Karpas-422 (cell line): ENCODE measurements around the gene SCRT2. TPM values are rescaled to one million over a fixed set of nuclear protein-coding genes. Genes with fewer than 3 reads are reported as not detected.

Source experiments
- DNase-seq: peaks from one replicate; pipeline ENCODE4 v3.0.0-alpha.2; 2015
- H2AFZ ChIP-seq: fragments of 200-600 bp; sonication (generic); 2 replicates; pipeline ENCODE4 v1.6.1; 2014; ENCODE audit warnings: antibody characterized with exemption, low read length, mixed read lengths
- H3K27ac ChIP-seq: fragments of 200-600 bp; sonication (generic); 2 replicates; pipeline ENCODE4 v1.5.1; 2014; ENCODE audit warnings: mild to moderate bottlenecking, low read length, moderate library complexity
- H3K27me3 ChIP-seq: fragments of 200-600 bp; sonication (generic); 2 replicates; pipeline ENCODE4 v1.6.1; 2014; ENCODE audit warnings: low read length, mixed read lengths
- H3K36me3 ChIP-seq: fragments of 200-600 bp; sonication (generic); 2 replicates; pipeline ENCODE4 v1.6.1; 2014; ENCODE audit warnings: low read length, mixed read lengths; ENCODE audit not compliant: insufficient read depth
- H3K4me1 ChIP-seq: fragments of 200-600 bp; sonication (generic); 2 replicates; pipeline ENCODE4 v1.6.1; 2014; ENCODE audit warnings: mild to moderate bottlenecking, low read length, mixed read lengths
- H3K4me2 ChIP-seq: fragments of 200-600 bp; sonication (generic); 2 replicates; pipeline ENCODE4 v1.6.1; 2014; ENCODE audit warnings: low read length, low read depth, mild to moderate bottlenecking; ENCODE audit not compliant: poor library complexity, severe bottlenecking
- H3K4me3 ChIP-seq: fragments of 200-600 bp; sonication (generic); 2 replicates; pipeline ENCODE4 v1.5.1; 2014; ENCODE audit warnings: mild to moderate bottlenecking, antibody characterized with exemption, low read length, mixed read lengths
- H3K79me2 ChIP-seq: fragments of 200-600 bp; sonication (generic); 2 replicates; pipeline ENCODE4 v1.6.1; 2014; ENCODE audit warnings: mild to moderate bottlenecking, low read length, mixed read lengths
- H3K9ac ChIP-seq: fragments of 200-600 bp; sonication (generic); 2 replicates; pipeline ENCODE4 v1.6.0; 2014; ENCODE audit warnings: low read length
- H3K9me2 ChIP-seq: fragments of 200-600 bp; sonication (generic), shearing (Covaris generic); replicated peaks from 2 replicates; pipeline ENCODE4 v1.6.0; 2014; ENCODE audit warnings: mild to moderate bottlenecking, low read length, moderate library complexity; ENCODE audit not compliant: insufficient read depth
- H3K9me3 ChIP-seq: fragments of 300-700, 200-600 bp; sonication (generic); 2 replicates; pipeline ENCODE4 v1.6.1; 2014; ENCODE audit warnings: low read length, mixed read lengths
- H4K20me1 ChIP-seq: fragments of 200-600 bp; sonication (generic); 2 replicates; pipeline ENCODE4 v1.6.1; 2014; ENCODE audit warnings: mild to moderate bottlenecking, antibody characterized with exemption, low read length, low read depth; ENCODE audit not compliant: insufficient read depth
- total RNA-seq: library from RNA; depleted of rRNA; stranded (reverse); fragments of >200 nt; shearing (Covaris generic); gene quantifications from 2 replicates; pipeline ENCODE4 v1.2.3, GENCODE V29; 2014; ENCODE audit warnings: low replicate concordance

SCRT2 gene
- total RNA-seq, 1 experiment from 2014 or later, result not detected

GRCh38 chr20:687468-688203 lies 12.0 kb upstream of the SCRT2 start:
- Histone ChIP-seq H3K36me3 (no peaks in the 10 kb centered on the region), H3K4me2 (no peak overlapping the region), H3K4me3 (no peak overlapping the region), H3K9me3 (no peaks in the 10 kb centered on the region), H3K9ac (no peak overlapping the region), H3K79me2 (no peaks in the 10 kb centered on the region), H3K27me3 (no peaks in the 10 kb centered on the region), H2AFZ (no peak overlapping the region), H3K27ac (no peak overlapping the region), H3K9me2 (no peaks in the 10 kb centered on the region), H3K4me1 (no peaks in the 10 kb centered on the region), H4K20me1 (no peaks in the 10 kb centered on the region)
- no peak for DNase-seq

- H4K20me1 ChIP-seq, result no peaks in the 10 kb centered on the region
- no peaks in the 10 kb centered on the region for H3K9me3 ChIP-seq
- no peak overlapping the region for H2AFZ ChIP-seq
- no peak overlapping the region for H3K4me3 ChIP-seq
- no peak overlapping the region for H3K27ac ChIP-seq
- no peaks in the 10 kb centered on the region for H3K79me2 ChIP-seq
- peaks cover 6% of the 10 kb centered on the region for H3K4me1 ChIP-seq
- no peaks in the 10 kb centered on the region for H3K27me3 ChIP-seq
- H3K9me2 ChIP-seq, result no peaks in the 10 kb centered on the region
- DNase-seq, result no peak
- no peak overlapping the region for H3K4me2 ChIP-seq
- no peaks in the 10 kb centered on the region for H3K36me3 ChIP-seq
- no peak overlapping the region for H3K9ac ChIP-seq
Observed at GRCh38 chr20:684676-685319, 9.2 kb upstream of the SCRT2 start.

- H3K4me3 ChIP-seq, result no peak overlapping the region
- H3K36me3 ChIP-seq, result no peaks in the 10 kb centered on the region
- no peak overlapping the region for H3K4me2 ChIP-seq
- no peaks in the 10 kb centered on the region for H4K20me1 ChIP-seq
- no peaks in the 10 kb centered on the region for H3K9me3 ChIP-seq
- H2AFZ ChIP-seq, result no peak overlapping the region
- peaks cover 6% of the 10 kb centered on the region for H3K4me1 ChIP-seq
- H3K9me2 ChIP-seq, result no peaks in the 10 kb centered on the region
- H3K27ac ChIP-seq, result no peak overlapping the region
- no peaks in the 10 kb centered on the region for H3K79me2 ChIP-seq
- DNase-seq, result no peak
- H3K9ac ChIP-seq, result no peak overlapping the region
- H3K27me3 ChIP-seq, result no peaks in the 10 kb centered on the region
Observed at GRCh38 chr20:682123-682522, 6.5 kb upstream of the SCRT2 start.

GRCh38 chr20:680638-681187 lies 5.1 kb upstream of the SCRT2 start:
- no peak overlapping the region for H3K4me2 ChIP-seq
- no peak overlapping the region for H3K9ac ChIP-seq
- H3K36me3 ChIP-seq, result no peaks in the 10 kb centered on the region
- H2AFZ ChIP-seq, result no peak overlapping the region
- H3K4me3 ChIP-seq, result no peak overlapping the region
- H3K9me2 ChIP-seq, result no peaks in the 10 kb centered on the region
- H3K79me2 ChIP-seq, result no peaks in the 10 kb centered on the region
- H3K9me3 ChIP-seq, result no peaks in the 10 kb centered on the region
- no peak overlapping the region for H3K27ac ChIP-seq
- H4K20me1 ChIP-seq, result no peaks in the 10 kb centered on the region
- peaks cover 16% of the 10 kb centered on the region for H3K4me1 ChIP-seq
- H3K27me3 ChIP-seq, result no peaks in the 10 kb centered on the region
- DNase-seq, result peak; percentile 43

- Histone ChIP-seq H3K79me2 (no peaks in the 10 kb centered on the region), H3K9me2 (no peaks in the 10 kb centered on the region), H4K20me1 (no peaks in the 10 kb centered on the region), H3K4me3 (no peak overlapping the region), H3K27ac (no peak overlapping the region), H3K27me3 (no peaks in the 10 kb centered on the region), H3K4me2 (no peak overlapping the region), H3K36me3 (no peaks in the 10 kb centered on the region), H3K4me1 (peaks cover 16% of the 10 kb centered on the region), H3K9ac (no peak overlapping the region), H2AFZ (no peak overlapping the region), H3K9me3 (no peaks in the 10 kb centered on the region)
- no peak for DNase-seq
Observed at GRCh38 chr20:677957-678356, 2.4 kb upstream of the SCRT2 start.

- H2AFZ ChIP-seq, result no peak overlapping the region
- no peaks in the 10 kb centered on the region for H3K27me3 ChIP-seq
- no peak overlapping the region for H3K4me2 ChIP-seq
- no peak overlapping the region for H3K27ac ChIP-seq
- no peaks in the 10 kb centered on the region for H3K36me3 ChIP-seq
- no peak overlapping the region for H3K9ac ChIP-seq
- peaks cover 16% of the 10 kb centered on the region for H3K4me1 ChIP-seq
- H4K20me1 ChIP-seq, result no peaks in the 10 kb centered on the region
- no peak overlapping the region for H3K4me3 ChIP-seq
- no peaks in the 10 kb centered on the region for H3K9me3 ChIP-seq
- no peak for DNase-seq
- no peaks in the 10 kb centered on the region for H3K9me2 ChIP-seq
- no peaks in the 10 kb centered on the region for H3K79me2 ChIP-seq
Observed at GRCh38 chr20:676967-677366, 1.4 kb upstream of the SCRT2 start.

- Histone ChIP-seq H3K4me2 (peak overlapping the region; percentile 29), H3K36me3 (no peaks in the 10 kb centered on the region), H2AFZ (no peak overlapping the region), H3K27ac (no peak overlapping the region), H3K9ac (no peak overlapping the region), H3K4me3 (no peak overlapping the region), H3K9me3 (no peaks in the 10 kb centered on the region), H3K27me3 (no peaks in the 10 kb centered on the region), H4K20me1 (no peaks in the 10 kb centered on the region), H3K9me2 (no peaks in the 10 kb centered on the region), H3K79me2 (no peaks in the 10 kb centered on the region), H3K4me1 (peaks cover 16% of the 10 kb centered on the region)
- DNase-seq, result peak; percentile 69
Observed at GRCh38 chr20:676315-676937, 824 bp upstream of the SCRT2 start.

GRCh38 chr20:675033-675452 lies 559 bp downstream of the SCRT2 start:
- Histone ChIP-seq H3K27me3 (no peaks in the 10 kb centered on the region), H3K9me2 (no peaks in the 10 kb centered on the region), H3K79me2 (no peaks in the 10 kb centered on the region), H3K9ac (no peak overlapping the region), H4K20me1 (0 out of 2 replicates have a peak, but pooled peaks cover 4% of the 10 kb centered on the region), H3K4me1 (peaks cover 10% of the 10 kb centered on the region), H3K4me2 (no peak overlapping the region), H3K27ac (no peak overlapping the region), H3K9me3 (no peaks in the 10 kb centered on the region), H2AFZ (no peak overlapping the region), H3K36me3 (no peaks in the 10 kb centered on the region), H3K4me3 (no peak overlapping the region)
- no peak for DNase-seq
